OCI-LY1 (cell line): ENCODE measurements around the gene CDK18.

Experiments used
- CTCF ChIP-seq: fragments of 200-600 bp; sonication (generic), shearing (Covaris generic); IDR thresholded peaks from 2 replicates; pipeline ENCODE4 v1.5.1; 2017; ENCODE audit warnings: mild to moderate bottlenecking, antibody characterized with exemption, low read length, moderate library complexity, mixed read lengths
- EZH2 ChIP-seq: fragments of 200-600 bp; sonication (generic), shearing (Covaris generic); IDR thresholded peaks from 2 replicates; pipeline ENCODE4 v1.8.0; 2017; ENCODE audit warnings: borderline replicate concordance, mixed run types, mild to moderate bottlenecking, antibody characterized with exemption, low read length, moderate library complexity, mixed read lengths

DNA sequence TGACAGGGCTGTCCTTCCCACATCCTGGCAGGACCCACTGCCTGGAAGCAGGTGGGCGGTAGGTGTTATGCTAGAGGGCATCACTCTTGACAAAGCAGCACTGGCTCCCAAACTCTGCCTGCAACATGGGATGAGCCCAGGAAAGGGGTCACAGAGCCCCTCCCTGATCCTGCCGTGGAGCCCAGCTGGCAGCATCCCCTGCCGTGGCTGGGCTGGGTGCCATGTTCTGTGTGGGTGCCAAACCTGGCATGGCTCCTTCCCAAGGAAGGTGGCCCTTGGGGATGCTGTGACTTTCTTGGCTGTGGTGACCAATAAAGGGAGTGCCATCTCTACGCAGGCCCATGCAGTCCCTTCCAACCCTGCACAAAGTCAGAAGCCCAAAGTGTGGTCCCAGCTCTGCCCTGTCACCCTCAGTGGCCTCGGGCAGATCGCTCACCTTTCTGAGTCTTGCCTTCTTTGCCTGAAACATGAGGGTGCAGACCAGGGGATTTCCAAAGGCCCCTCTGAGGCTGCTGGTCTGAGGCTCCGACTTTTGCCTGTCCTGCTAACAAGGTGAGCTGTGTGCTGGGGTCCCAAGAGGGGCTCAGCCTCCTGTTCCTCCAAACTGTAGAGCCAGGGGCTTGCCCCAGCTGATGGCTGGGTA is 6.0 kb downstream of the CDK18 start:
- TF ChIP-seq CTCF (no peak), EZH2 (no peak)
